ENCODE measurements around the gene TGDS. TPM values are rescaled to one million over a fixed set of nuclear protein-coding genes. Genes with fewer than 3 reads are reported as not detected.

Gene TGDS
- total RNA-seq, 2 donors from 2014 or later: 11.2 to 17.4 TPM

DNA sequence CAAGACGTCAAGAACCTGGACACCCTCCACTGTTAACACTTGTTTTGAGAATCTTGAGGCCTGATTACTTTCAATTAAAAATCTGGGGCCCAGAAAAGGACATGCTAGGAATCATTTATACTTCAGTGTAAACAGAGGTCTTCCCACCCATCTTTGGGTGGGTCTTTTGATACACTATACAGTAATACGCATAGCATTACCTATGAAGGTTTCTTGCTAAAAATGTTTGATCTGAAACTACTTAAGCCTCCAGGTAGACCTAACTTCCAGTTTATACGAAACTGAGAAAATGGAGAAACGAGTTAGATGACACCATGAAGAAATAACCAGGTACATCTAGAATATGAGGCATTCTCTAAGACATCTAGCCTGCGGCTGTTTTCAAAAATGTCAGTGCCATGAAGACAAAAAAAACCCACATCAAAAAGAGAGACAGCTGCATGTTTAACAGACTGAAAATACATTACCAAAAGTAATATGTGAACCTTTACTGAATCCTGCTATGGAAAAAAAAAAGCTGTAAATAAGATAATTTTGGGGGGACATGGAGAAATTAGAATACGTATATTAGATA lies 36.6 kb downstream of the TGDS start:
- H3K27ac ChIP-seq: no peak overlapping the region
- TF ChIP-seq, protein P1, sequence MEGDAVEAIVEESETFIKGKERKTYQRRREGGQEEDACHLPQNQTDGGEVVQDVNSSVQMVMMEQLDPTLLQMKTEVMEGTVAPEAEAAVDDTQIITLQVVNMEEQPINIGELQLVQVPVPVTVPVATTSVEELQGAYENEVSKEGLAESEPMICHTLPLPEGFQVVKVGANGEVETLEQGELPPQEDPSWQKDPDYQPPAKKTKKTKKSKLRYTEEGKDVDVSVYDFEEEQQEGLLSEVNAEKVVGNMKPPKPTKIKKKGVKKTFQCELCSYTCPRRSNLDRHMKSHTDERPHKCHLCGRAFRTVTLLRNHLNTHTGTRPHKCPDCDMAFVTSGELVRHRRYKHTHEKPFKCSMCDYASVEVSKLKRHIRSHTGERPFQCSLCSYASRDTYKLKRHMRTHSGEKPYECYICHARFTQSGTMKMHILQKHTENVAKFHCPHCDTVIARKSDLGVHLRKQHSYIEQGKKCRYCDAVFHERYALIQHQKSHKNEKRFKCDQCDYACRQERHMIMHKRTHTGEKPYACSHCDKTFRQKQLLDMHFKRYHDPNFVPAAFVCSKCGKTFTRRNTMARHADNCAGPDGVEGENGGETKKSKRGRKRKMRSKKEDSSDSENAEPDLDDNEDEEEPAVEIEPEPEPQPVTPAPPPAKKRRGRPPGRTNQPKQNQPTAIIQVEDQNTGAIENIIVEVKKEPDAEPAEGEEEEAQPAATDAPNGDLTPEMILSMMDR (IDR thresholded peaks at IDR 0.05): no peak
- no peaks in the 10 kb centered on the region for H3K27me3 ChIP-seq (replicated peaks; ENCODE audit: insufficient read depth)
- no peaks in the 10 kb centered on the region for H3K4me1 ChIP-seq (ENCODE audit: control insufficient read depth in 1 of 2, low read depth in 2 of 2)
- no peaks in the 10 kb centered on the region for H3K36me3 ChIP-seq
- no peak overlapping the region for H3K4me3 ChIP-seq
- DNase-seq (ENCODE audit: low spot score) (no peak), ATAC-seq (ENCODE audit: insufficient number of reproducible peaks, low FRiP score, low read depth) (no peak)
- no peaks in the 10 kb centered on the region for H3K9me3 ChIP-seq

DNA sequence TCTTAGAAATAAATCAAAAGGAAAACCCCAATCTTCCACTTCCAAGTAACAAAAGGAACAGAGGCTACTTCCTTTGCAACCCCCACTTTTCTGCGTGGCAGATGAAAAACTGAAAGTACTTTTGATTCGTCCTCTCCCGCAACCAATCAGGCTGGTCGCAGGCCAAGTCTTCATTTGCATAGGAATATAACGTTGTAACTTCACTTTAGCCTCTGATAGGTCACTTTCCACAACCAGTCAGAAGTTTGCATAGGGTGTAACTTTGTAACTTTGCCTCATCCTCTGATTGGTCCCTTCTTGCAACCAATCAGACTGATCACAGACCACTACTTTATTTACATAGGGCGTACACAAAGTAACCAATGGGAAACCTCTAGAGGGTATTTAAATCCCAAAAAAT lies 37.2 kb downstream of the TGDS start:
- TF ChIP-seq, protein P1 (IDR thresholded peaks at IDR 0.05): no peak
- H3K36me3 ChIP-seq: no peaks in the 10 kb centered on the region
- H3K27ac ChIP-seq: no peak overlapping the region
- no peaks in the 10 kb centered on the region for H3K27me3 ChIP-seq (replicated peaks; ENCODE audit: insufficient read depth)
- H3K4me1 ChIP-seq (ENCODE audit: control insufficient read depth in 1 of 2, low read depth in 2 of 2): no peaks in the 10 kb centered on the region
- ATAC-seq (ENCODE audit: insufficient number of reproducible peaks, low FRiP score, low read depth) (no peak), DNase-seq (ENCODE audit: low spot score) (no peak)
- H3K9me3 ChIP-seq: no peaks in the 10 kb centered on the region
- no peak overlapping the region for H3K4me3 ChIP-seq

DNA sequence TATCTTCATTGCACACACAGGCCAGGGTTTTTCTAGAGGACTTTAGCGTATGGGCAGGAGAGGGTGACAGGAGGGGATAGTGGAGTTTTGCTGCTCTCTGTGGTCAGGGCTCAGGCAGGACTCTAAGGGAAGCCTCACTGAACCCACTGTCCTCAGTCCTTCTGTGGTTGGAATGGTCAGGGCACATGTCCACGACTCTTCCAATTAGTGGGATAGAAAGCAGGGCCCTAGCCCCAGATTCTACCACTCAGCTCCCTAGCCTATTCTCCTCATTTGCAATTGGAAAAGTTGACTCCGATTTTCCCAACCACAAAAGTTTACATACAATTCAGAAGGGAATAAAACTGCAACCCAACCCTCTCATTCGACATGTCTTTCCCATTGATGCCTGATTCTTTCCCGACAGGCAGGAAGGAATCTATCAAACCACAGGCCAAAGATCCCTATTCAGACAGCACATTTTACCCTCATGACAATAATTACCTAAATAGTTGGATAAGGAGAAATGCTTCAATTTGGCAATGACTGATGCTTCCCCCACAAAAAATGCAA lies 38.2 kb downstream of the TGDS start:
- no peaks in the 10 kb centered on the region for H3K9me3 ChIP-seq
- ATAC-seq (ENCODE audit: insufficient number of reproducible peaks, low FRiP score, low read depth): no peak
- no peak overlapping the region for H3K4me3 ChIP-seq

DNA sequence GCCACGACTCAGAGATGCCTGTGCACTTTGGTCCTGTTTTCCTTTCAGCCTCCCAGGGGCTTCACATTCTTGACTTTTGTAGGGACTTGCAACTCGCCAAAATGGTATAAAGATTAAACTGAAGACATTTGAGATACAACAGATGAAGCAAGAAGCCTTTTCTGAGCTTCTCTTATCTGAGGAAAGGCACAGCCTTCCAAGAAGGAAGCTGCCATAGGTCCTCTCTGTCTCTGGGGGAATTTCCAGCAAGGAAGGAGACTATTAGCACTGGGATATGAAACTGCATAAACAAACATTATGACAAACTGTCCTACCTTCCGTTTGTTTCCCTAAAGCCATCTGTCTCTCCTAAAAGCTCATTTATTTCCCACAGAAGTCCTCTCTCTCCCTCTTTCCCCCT lies 39.3 kb downstream of the TGDS start:
- H3K36me3 ChIP-seq: no peaks in the 10 kb centered on the region
- no peak overlapping the region for H3K4me3 ChIP-seq
- H3K4me1 ChIP-seq (ENCODE audit: control insufficient read depth in 1 of 2, low read depth in 2 of 2): no peaks in the 10 kb centered on the region
- ATAC-seq (ENCODE audit: insufficient number of reproducible peaks, low FRiP score, low read depth) (no peak), DNase-seq (ENCODE audit: low spot score) (no peak)
- no peaks in the 10 kb centered on the region for H3K27me3 ChIP-seq (replicated peaks; ENCODE audit: insufficient read depth)
- no peaks in the 10 kb centered on the region for H3K9me3 ChIP-seq
- H3K27ac ChIP-seq: no peak overlapping the region
- TF ChIP-seq, protein P1 (IDR thresholded peaks at IDR 0.05): no peak

More for the DNA sequence above, 38.2 kb downstream of the TGDS start:
- Histone ChIP-seq H3K27me3 (replicated peaks; ENCODE audit: insufficient read depth) (no peaks in the 10 kb centered on the region), H3K4me1 (ENCODE audit: control insufficient read depth in 1 of 2, low read depth in 2 of 2) (no peaks in the 10 kb centered on the region), H3K27ac (no peak overlapping the region), H3K36me3 (no peaks in the 10 kb centered on the region)
- TF ChIP-seq, protein P1 (IDR thresholded peaks at IDR 0.05): no peak
- DNase-seq (ENCODE audit: low spot score): no peak

DNA sequence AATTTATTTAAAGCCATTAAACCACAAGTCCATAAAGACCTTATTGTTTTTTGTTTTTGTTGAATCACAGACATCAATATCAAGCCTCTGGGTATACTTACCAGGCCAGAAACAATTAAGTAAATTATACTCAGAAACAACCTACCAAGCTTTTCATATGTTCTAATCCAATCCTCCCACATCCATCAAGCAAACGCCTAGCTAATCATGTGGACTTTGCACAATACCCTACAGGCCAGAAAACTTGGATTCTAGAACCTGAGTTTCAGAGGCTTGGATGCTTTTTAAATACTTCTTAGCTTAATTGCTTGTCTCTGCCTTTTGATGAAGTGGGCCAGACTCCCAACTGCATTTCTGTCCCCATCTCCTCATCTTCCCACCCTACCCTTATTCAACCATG lies 39.9 kb downstream of the TGDS start:
- ATAC-seq (ENCODE audit: insufficient number of reproducible peaks, low FRiP score, low read depth): no peak

More for the DNA sequence above, 39.9 kb downstream of the TGDS start:
- Histone ChIP-seq H3K4me3 (no peak overlapping the region), H3K27me3 (replicated peaks; ENCODE audit: insufficient read depth) (no peaks in the 10 kb centered on the region), H3K9me3 (no peaks in the 10 kb centered on the region), H3K4me1 (ENCODE audit: control insufficient read depth in 1 of 2, low read depth in 2 of 2) (no peaks in the 10 kb centered on the region), H3K27ac (no peak overlapping the region), H3K36me3 (no peaks in the 10 kb centered on the region)
- TF ChIP-seq, protein P1 (IDR thresholded peaks at IDR 0.05): no peak
- no peak for DNase-seq (ENCODE audit: low spot score)
